Fibroblast of pulmonary artery (primary cell): ENCODE results near the gene CHST9.

Source experiments
- DNase-seq: peaks from one replicate; pipeline ENCODE4 v3.0.0-alpha.2; 2010; ENCODE audit warnings: low read depth
- H3K4me3 ChIP-seq: replicated peaks from 2 replicates; pipeline ENCODE4 v1.5.1; 2011; ENCODE audit warnings: low read depth, mild to moderate bottlenecking, control low read depth, low read length, moderate library complexity
- CTCF ChIP-seq: IDR thresholded peaks from 2 replicates; pipeline ENCODE4 v1.5.1; 2011; ENCODE audit warnings: mild to moderate bottlenecking, control low read depth, low read length, inconsistent platforms; ENCODE audit errors: missing control alignments

CHST9 gene

GRCh38 chr18:26909599-26910290 lies 275.4 kb downstream of the CHST9 start:
- TF ChIP-seq CTCF: no peak
- no peak for DNase-seq

GRCh38 chr18:26908906-26909305 lies 276.2 kb downstream of the CHST9 start:
- TF ChIP-seq CTCF: no peak
- DNase-seq: no peak
- no peak overlapping the region for H3K4me3 ChIP-seq

More at GRCh38 chr18:26909599-26910290, 275.4 kb downstream of the CHST9 start:
- H3K4me3 ChIP-seq: no peak overlapping the region

GRCh38 chr18:26902291-26902690 lies 282.8 kb downstream of the CHST9 start:
- DNase-seq: no peak
- H3K4me3 ChIP-seq: no peak overlapping the region
- TF ChIP-seq CTCF: no peak

- TF ChIP-seq CTCF: no peak
- no peak for DNase-seq
- no peak overlapping the region for H3K4me3 ChIP-seq
Measured at GRCh38 chr18:26901020-26901419, 284.1 kb downstream of the CHST9 start.

GRCh38 chr18:26894426-26894825 lies 290.7 kb downstream of the CHST9 start:
- H3K4me3 ChIP-seq: no peak overlapping the region
- TF ChIP-seq CTCF: no peak
- no peak for DNase-seq

GRCh38 chr18:26893996-26894395 lies 291.1 kb downstream of the CHST9 start:
- no peak for TF ChIP-seq CTCF
- H3K4me3 ChIP-seq: no peak overlapping the region
- DNase-seq: no peak

- DNase-seq: no peak
- H3K4me3 ChIP-seq: no peak overlapping the region
- TF ChIP-seq CTCF: no peak
Measured at GRCh38 chr18:26888259-26888658, 296.8 kb downstream of the CHST9 start.
